Measurements from ENCODE around the gene NBR1.
"Not testable (repeated sequence)": the region's sequence is repeated elsewhere in the genome, so short reads cannot be mapped to it uniquely, and the experiment has no call there.

Gene NBR1

DNA sequence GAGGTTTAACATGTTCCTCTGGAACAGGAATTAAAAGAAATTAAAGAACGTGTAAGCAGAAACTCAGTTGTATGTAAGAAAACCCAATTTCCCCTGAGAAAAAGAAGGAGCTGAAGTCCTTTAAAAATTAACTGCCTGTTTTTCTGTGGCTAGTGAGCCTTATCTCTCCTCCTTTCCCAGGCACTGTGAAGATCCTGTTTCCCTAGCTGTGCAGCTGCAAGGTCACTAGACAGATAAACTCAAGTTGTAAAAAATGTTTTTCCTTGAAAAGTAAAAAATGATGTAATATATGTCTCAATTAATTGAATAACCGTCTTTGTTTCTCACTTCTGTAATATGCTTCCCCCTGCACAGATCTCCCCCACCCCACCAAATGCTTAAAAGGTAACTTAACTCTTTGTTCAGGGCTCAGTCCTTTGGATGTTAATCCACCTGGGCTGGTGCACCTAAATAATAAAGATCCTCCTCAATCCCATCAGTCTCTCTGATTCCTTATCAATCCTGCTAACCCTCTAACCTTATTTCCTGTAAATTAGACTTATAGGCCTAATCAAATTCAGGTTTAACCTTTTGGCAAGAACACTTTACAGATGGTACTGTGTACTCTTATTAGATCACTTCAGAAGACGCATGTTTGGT is 17.7 kb upstream of the NBR1 start:
- DNase-seq (ENCODE audit: low spot score) = not testable (repeated sequence)

- no peak for DNase-seq (ENCODE audit: low spot score)
These were observed 15.3 kb upstream of the NBR1 start for GRCh38 chr17:43155666-43156065.

- DNase-seq (ENCODE audit: low spot score) = not testable (repeated sequence)
These were observed 11.8 kb upstream of the NBR1 start for GRCh38 chr17:43159232-43159631.

DNA sequence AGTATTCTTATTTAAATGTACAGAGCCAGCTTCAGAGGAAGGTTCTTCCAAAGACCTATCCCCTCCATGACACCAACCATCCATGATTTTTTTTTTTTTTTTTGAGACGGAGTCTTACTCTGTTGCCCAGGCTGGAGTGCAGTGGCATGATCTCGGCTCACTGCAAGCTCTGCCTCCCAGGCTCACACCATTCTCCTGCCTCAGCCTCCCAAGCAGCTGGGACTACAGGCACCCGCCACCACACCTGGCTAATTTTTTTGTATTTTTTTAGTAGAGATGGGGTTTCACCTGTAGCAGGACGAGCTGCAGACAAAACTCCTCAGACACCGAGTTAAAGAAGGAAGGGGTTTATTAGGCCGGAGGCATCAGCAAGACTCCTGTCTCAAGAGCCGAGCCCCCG is 11.1 kb upstream of the NBR1 start:
- not testable (repeated sequence) for DNase-seq (ENCODE audit: low spot score)

DNA sequence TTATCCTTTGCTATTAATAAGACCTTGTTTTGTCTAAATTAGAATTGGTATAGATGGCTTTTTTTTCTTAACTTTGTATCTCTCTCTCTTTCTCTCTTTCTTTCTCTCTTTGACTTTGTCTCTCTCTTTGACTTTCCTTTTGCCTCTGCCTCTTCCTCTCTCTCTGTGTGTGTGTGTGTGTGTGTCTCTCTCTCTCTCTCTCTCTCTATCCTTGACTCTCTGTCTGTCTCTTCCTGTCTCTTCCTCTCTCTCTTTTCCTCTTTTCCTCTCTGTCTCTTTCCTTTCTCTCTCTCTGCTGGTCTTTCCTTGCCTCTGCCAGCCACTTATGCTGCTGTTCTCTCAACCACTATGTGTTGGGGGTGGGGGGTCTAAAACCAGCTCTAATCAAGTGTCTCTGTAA is 5.0 kb upstream of the NBR1 start:
- DNase-seq (ENCODE audit: low spot score) = not testable (repeated sequence)

DNA sequence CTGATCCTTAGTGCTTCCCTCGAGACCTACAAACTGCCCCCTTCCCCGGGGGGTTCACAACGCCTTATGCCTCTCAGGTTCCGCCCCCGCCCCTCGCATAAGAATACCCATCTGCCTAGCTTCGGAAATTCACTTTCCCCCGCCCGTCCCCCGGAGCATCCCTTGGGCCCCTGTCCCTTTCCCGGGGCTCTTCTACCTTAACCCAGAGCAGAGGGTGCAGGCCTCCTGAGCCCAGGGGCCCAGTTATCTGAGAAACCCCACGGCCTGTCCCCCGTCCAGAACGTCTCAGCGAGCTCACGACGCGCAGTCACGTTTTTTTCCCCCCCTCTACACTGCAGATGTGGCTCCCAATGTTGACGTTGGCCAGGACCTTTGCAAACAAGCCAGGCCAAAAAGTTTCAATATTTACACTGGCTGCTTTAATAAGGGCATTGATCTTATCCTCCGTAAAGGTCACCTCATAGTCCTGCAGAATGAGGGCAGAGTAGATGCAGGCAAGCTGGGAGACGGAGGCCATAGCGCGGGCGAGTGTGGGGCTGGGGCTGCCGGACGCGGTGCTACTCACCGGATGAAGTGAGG is 1.4 kb upstream of the NBR1 start:
- DNase-seq (ENCODE audit: low spot score) = no peak

DNA sequence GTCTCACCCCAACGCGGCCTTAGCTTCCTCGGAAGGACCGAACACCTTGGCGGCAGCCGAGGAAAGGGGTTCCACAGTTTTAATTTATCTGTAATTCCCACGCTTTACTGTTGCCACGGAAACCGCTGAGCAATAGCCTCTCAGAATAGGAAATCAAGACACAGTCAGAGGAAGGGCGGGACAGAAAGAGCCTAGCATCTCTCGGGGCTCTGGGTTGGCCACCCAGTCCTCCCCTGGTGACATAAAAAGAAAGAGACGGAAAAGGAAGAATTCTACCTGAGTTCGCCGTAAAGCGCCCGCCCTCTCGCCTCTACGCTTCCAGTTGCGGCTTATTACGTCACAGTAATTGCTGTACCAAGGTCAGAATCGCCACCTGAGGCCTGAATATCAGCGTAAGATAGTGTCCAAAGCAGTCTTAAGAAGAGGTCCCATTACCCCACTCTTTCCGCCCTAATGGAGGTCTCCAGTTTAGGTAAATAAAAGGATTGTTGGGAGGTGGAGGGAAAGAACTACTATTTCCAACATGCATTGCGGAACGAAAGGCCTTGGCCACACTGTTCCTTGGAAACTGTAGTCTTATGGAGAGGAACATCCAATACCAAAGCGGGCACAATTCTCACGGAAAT is 761 bp upstream of the NBR1 start:
- DNase-seq (ENCODE audit: low spot score) = peak; percentile 97

GRCh38 chr17:43171586-43172487 is 823 bp downstream of the NBR1 start:
- DNase-seq (ENCODE audit: low spot score) = peak; percentile 95

DNA sequence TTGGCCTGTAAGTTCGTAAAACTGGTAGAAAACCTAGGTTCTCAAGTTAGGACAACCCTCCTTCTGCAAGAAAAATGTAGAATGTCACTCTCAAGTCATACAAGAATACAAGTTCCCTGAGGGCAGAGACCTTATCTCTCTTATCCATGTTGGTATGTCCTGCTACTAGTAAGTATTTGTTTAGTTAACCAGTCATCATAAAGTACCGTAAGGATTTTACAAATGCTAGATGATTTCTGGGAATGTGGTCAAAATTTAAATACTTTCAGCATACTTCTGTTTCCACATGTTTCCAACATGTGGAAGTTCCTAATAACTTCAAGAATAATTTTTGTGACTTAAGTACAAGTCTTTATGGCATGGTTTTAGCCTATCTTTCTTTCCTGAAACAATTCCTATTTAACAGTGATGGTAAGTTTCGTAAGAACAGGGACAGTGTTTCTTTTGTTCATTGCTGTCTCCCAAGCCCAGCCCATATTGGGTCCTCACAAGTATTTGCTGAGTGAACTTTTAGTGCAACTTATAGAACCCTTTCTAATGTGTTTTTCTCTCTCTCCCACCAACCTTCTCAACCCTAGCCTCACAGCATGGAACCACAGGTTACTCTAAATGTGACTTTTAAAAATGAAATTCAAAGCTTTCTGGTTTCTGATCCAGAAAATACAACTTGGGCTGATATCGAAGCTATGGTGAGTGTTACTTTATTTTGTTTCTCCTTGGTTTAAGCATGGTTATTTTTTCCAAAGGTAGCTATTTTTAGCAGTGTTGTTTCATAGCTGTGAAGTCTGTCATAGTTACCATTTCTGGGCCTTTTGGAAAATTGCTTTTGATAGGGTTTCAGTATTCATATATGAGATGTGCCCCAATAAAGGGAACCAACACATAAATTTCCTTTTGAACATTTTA is 4.5 kb downstream of the NBR1 start:
- DNase-seq (ENCODE audit: low spot score) = no peak

DNA sequence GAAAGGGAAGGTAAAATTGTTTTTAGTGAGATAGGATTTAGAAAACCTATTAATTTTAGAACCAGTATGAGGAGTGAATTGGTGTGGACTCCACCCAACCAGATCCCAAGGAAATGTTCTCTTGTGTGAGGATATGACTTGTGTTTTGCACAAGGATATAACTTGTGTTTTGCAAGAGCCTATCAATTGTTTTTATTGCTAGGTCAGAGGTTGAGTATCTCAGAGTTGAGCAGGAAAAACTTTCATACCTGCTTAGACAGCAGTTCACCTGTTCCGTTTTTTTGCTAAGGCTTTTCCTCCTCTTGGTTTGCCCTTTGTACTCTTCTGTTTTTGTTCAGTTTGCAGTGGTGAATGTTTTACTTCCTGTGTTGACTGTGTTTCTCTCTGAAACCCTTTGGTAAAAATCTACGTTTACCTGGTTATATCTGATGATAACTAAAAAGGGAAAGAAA is 5.1 kb downstream of the NBR1 start:
- no peak for DNase-seq (ENCODE audit: low spot score)

GRCh38 chr17:43183921-43184320 is 12.9 kb downstream of the NBR1 start:
- DNase-seq (ENCODE audit: low spot score) = no peak

DNA sequence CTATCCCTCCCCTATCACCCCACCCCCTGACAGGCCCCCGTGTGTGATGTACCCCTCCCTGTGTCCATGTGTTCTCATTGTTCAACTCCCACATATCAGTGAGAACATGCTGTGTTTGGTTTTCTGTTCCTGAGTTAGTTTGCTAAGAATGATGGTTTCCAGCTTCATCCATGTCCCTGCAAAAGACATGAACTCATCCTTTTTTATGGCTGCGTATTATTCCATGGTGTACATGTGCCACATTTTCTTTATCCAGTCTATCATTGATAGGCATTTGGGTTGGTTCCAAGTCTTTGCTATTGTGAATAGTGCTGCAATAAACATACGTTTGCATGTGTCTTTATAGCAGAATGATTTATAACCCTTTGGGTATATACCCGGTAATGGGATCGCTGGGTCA is 15.6 kb downstream of the NBR1 start:
- DNase-seq (ENCODE audit: low spot score) = not testable (repeated sequence)

- no peak for DNase-seq (ENCODE audit: low spot score)
These were observed 22.2 kb downstream of the NBR1 start for GRCh38 chr17:43193251-43193650.

DNA sequence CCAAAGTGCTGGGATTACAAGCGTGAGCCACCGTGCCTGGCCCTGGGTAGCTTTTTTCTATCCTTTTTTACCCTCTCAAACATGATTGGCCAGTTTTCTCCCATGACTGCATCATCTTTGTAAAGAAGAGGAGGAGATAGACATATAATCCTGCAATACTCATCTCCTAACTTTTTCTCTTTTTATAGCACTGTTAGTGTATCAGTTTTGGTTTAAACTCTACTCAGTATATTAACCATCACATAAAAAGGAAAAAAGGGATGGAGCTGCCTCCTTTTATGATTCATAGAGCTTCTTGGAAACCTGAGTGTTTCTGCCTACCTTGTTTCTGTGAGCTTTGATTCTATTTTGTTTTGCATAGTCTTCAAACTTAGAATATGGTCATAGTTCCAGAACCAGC is 28.6 kb downstream of the NBR1 start:
- no peak for DNase-seq (ENCODE audit: low spot score)

GRCh38 chr17:43200127-43200526 is 29.1 kb downstream of the NBR1 start:
- DNase-seq (ENCODE audit: low spot score) = no peak

DNA sequence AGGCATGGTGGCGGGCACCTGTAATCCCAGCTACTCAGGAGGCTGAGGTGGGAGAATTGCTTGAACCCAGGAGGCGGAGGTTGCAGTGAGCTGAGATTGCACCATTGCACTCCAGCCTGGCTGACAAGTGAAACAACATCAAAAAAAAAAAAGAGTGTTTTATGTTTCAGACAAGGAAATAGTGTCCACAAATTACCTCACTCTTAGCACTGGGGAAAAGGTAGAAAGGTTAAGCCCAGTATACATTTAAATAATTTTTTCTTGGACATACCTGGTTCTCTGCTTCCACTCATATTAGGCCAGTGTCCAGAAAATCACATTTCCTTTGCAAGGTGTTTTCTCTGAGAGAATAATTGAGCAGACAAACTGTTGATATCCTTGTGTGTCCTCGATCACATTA is 32.0 kb downstream of the NBR1 start:
- DNase-seq (ENCODE audit: low spot score) = not testable (repeated sequence)

- DNase-seq (ENCODE audit: low spot score) = no peak
These were observed 39.6 kb downstream of the NBR1 start for GRCh38 chr17:43210576-43210975.

DNA sequence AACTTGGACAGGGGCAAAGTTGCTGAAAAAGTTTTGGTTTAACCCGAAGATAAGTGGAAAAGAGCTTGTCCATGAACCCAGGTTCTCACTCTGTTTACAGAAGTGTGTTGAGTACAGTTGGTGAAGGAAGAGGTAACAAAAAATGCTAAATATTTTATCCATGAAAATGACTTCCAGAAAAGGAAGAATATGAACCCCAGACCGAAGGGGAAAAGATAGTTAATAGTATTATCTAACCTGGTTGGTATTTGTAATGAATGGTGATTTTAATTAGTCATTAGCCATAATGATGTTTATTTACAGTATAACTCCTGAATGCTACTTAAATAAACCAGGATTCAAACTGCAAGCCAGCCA is 40.1 kb downstream of the NBR1 start:
- DNase-seq (ENCODE audit: low spot score) = no peak

DNA sequence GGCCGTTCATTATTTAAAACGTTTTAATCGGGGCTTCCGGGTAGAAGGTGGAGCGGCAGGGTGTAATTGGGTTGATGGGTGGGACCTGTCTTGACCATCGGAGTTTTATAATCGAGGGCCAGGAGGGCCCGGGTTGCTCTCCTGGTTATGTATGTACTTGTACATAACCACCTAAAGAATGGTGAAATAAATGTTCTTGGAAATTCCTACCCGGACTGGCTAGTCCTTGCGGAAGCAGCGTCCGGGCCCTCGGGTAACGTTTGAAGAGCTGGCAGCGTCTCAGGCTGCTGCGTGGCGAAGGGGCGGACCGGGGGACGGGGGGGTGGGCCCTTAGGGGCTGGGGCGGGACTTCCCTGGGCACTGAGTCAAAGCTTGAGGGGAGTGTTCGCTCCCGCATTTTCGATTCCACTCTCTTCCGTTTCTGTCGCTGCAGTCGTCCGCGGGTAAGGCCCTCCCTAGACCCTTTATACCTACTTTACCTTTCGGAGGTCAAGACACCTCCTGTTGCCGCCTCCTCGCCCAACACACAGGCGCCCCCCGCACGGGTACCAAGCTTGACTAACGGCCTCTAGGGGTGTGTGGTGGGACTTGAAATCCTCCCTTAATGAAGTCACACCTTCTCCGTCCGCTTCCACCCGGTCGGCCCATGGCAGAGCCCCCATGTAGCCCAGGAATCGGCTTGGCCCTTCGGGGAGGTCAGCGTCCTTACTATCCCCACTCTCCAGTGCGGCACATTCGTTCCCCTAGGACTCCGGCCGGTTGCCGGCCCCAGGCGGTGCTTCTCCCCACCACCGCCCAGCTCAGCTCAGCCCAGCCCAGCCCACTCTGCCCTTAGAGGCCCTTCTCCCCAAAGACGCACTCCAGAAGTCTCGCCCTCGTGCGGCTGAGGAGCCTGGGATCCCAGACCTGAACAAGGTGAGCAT is 40.7 kb downstream of the NBR1 start, which contains the start of gene TMEM106A:
Gene TMEM106A, plus strand, starts transcription at position 396 of the 923 bp plus-strand sequence. CDS start 1,167 bp downstream, outside the sequence.
- peak; percentile 83 for DNase-seq (ENCODE audit: low spot score)
